NCI-H2029 treated with DMSO at 0.1 percent for 48 hours (cell line): ENCODE measurements around the gene MYPN.

Experiments used
- DNase-seq: peaks from one replicate; lab custom pipeline; 2025; lab: John Stamatoyannopoulos, UW

Gene MYPN

GRCh38 chr10:68095153-68095552 is 14.1 kb upstream of the MYPN start:
- no peak for DNase-seq

GRCh38 chr10:68096913-68097516 is 12.3 kb upstream of the MYPN start:
- no peak for DNase-seq

GRCh38 chr10:68099736-68100135 is 9.6 kb upstream of the MYPN start:
- no peak for DNase-seq

GRCh38 chr10:68101066-68101465 is 8.2 kb upstream of the MYPN start:
- no peak for DNase-seq

- no peak for DNase-seq
These were observed 5.9 kb upstream of the MYPN start for GRCh38 chr10:68103261-68103878.

- DNase-seq: no peak
These were observed 5.4 kb upstream of the MYPN start for GRCh38 chr10:68103901-68104300.

GRCh38 chr10:68105820-68106219 is 3.5 kb upstream of the MYPN start:
- no peak for DNase-seq

GRCh38 chr10:68106656-68107055 is 2.6 kb upstream of the MYPN start:
- DNase-seq: no peak

GRCh38 chr10:68107651-68108050 is 1.6 kb upstream of the MYPN start:
- DNase-seq: no peak

GRCh38 chr10:68108051-68108450 is 1.2 kb upstream of the MYPN start:
- no peak for DNase-seq

- DNase-seq: no peak
These were observed 635 bp upstream of the MYPN start for GRCh38 chr10:68108653-68109052.

- no peak for DNase-seq
These were observed 739 bp downstream of the MYPN start for GRCh38 chr10:68110027-68110426.

GRCh38 chr10:68111584-68111983 is 2.3 kb downstream of the MYPN start:
- DNase-seq: no peak

GRCh38 chr10:68112837-68113236 is 3.5 kb downstream of the MYPN start:
- no peak for DNase-seq

- DNase-seq: no peak
These were observed 9.4 kb downstream of the MYPN start for GRCh38 chr10:68118657-68119056.

GRCh38 chr10:68121020-68121743 is 11.9 kb downstream of the MYPN start:
- DNase-seq: no peak

- no peak for DNase-seq
These were observed 12.6 kb downstream of the MYPN start for GRCh38 chr10:68121852-68122251.

- DNase-seq: no peak
These were observed 15.4 kb downstream of the MYPN start for GRCh38 chr10:68124718-68125117.

- DNase-seq: no peak
These were observed 16.5 kb downstream of the MYPN start for GRCh38 chr10:68125772-68126171.

GRCh38 chr10:68128015-68128414 is 18.7 kb downstream of the MYPN start:
- no peak for DNase-seq

GRCh38 chr10:68132391-68132790 is 23.1 kb downstream of the MYPN start:
- DNase-seq: no peak

- DNase-seq: no peak
These were observed 24.2 kb downstream of the MYPN start for GRCh38 chr10:68133523-68133922.

GRCh38 chr10:68135362-68135761 is 26.1 kb downstream of the MYPN start:
- no peak for DNase-seq
